ENCODE measurements around the gene RBM17.
A peak's percentile ranks its signal among the peaks of the same experiment; 100 is the strongest.
"Not testable (repeated sequence)": the region's sequence is repeated elsewhere in the genome, so short reads cannot be mapped to it uniquely, and the experiment has no call there.

Gene RBM17

GRCh38 chr10:6163364-6164270, 74.8 kb downstream of the RBM17 start:
- DNase-seq: peak; percentile 88

- no peak for DNase-seq
Observed at GRCh38 chr10:6164271-6165095, 75.6 kb downstream of the RBM17 start.

GRCh38 chr10:6165221-6165725, 76.4 kb downstream of the RBM17 start:
- no peak for DNase-seq

- DNase-seq: not testable (repeated sequence)
Observed at GRCh38 chr10:6165933-6166332, 77.1 kb downstream of the RBM17 start.

Data from fibroblast of skin of right biceps (primary cell).